GM18505 (cell line): Measurements from ENCODE around the gene CCR2.
"Not testable (repeated sequence)": the region's sequence is repeated elsewhere in the genome, so short reads cannot be mapped to it uniquely, and the experiment has no call there.

ENCODE experiments used
- ATAC-seq: cut with Tn5 transposase; IDR thresholded peaks from one replicate; pipeline ENCODE4 v1.9.1; 2021; ENCODE audit not compliant: unreplicated experiment
- POLR2A ChIP-seq: IDR thresholded peaks from 4 replicates; pipeline ENCODE4 v1.6.1; 2011; ENCODE audit warnings: borderline replicate concordance; ENCODE audit not compliant: insufficient read depth, insufficient read length; ENCODE audit errors: extremely low read depth

CCR2 gene

DNA sequence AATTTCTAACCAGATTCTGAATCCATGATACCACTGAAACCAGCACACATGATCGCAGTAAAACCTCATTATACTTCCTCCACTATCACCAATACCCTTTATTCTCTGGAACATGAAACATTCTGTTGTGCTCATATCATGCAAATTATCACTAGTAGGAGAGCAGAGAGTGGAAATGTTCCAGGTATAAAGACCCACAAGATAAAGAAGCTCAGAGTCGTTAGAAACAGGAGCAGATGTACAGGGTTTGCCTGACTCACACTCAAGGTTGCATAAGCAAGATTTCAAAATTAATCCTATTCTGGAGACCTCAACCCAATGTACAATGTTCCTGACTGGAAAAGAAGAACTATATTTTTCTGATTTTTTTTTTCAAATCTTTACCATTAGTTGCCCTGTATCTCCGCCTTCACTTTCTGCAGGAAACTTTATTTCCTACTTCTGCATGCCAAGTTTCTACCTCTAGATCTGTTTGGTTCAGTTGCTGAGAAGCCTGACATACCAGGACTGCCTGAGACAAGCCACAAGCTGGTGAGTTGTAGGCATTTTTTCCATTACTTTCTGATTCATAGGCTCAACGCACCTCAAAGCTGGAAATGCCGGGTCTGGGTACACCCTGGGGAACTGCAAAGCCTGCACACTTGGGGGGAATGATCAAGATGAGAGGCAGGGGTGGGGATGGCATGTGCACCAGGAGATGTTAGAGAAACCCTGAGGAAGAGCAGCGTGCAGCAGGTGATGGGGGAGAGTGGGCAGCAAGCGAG, at the start of gene CCR2:
TSS of gene CCR2 (plus strand) at position 465 of the 764 bp plus-strand sequence. CDS start 3,417 bp downstream, outside the sequence.
- no peak for ATAC-seq
- TF ChIP-seq POLR2A: no peak

DNA sequence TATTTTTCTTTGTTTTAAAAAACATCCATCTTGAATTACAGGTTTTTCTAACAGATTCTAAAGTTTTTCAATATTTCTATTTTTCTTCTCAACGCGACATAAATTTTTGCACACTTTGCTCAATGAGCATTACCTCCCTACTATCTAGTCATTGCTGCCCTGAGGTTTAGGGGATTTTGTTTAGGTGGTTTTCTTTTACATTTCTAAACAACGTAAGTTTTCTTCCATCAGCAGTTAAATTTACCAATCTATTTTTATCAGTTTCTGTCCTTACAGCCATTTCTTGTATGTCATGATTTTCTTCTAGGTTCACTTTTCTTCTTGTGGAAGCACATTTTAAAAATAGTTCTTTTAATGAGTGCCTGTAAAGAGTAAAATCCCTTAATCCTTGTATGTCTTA, 49.2 kb upstream of the CCR2 start:
- ATAC-seq: no peak
- no peak for TF ChIP-seq POLR2A

DNA sequence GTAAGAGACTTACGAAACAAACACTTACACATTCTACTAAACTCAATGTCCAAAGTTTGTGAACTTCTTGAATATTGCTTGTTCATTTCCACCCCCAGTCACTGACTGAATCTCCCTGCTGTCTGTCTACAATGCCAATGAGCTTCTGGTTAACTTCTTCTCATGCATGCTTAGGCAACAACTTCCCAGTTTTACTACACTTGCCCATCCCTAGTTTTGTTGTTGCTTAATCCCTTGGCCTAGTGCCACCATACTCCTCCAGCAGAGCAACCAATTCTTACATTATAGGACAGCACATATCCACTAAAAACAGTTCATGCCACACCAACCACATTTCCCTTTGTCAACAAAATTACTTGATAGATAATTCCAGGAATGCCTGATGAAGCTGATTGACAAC, 40.9 kb upstream of the CCR2 start:
- ATAC-seq: no peak
- no peak for TF ChIP-seq POLR2A

DNA sequence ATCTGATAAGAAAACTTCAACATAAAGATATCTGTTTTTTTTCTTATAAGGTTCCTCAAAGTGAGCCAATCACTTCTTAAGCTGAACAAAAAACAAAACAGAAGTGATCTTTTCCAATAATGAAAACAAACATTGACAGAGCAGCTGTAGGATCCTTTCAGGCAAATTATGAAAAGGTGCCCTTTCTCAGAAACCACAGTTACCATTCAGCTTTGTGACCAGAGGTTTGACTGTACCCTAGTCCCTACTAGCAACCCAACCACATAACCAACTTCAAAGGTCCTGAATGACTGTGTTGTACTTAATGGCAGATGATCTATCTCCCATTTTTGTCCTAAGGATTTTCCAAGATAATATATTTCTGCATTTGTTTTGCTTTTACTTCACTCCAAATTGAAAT, 39.4 kb upstream of the CCR2 start:
- no peak for TF ChIP-seq POLR2A
- no peak for ATAC-seq

DNA sequence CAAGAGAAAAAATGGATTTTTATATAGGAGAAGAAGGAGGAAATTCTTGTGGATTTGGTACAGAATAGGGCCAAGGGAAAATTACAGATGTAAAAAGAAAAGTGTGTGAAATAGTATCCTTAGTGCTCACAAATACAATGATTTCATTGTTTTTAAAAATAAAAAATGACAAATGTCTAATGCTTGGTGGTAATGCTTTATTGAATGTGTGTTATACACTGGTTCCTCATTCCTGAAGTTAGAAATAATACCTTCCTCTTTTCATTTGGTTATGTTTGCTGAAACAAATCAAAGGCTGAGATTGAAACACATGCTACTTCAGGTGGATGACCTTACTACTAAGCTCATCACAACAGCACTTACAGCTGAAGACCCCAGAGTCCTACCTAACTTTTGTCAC, 37.7 kb upstream of the CCR2 start:
- no peak for ATAC-seq
- no peak for TF ChIP-seq POLR2A

DNA sequence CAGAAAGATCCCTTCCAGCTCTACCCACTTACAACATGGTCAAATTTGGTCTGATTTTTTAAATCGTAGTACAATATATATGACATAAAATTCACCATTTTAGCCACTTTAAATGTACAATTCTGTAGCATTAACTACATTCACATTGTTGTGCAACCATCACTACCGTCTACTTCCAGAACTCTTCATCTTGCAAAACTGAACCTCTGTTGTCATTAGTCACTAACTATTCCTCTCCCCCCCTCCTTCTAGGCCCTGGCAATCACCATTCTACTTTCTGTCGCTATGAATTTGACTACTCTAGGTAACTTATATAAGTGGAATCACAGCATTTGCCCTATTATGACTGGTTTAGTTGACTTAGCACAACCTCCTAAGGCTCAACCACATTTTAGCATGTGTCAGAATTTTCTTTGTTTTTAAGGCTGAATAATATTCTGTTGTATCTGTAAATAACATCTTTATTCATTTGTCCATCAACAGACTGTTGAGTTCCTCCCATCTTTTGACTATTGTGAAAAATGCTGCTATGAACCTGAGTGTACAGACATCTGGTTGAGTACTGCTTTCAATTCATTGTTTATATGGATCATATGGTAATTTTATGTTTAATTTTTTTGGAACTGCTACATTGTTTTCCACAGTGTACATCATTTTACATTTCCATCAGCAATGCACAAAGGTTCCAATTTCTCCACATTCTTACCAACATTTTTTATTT, 35.5 kb upstream of the CCR2 start:
- TF ChIP-seq POLR2A: no peak
- ATAC-seq: no peak

DNA sequence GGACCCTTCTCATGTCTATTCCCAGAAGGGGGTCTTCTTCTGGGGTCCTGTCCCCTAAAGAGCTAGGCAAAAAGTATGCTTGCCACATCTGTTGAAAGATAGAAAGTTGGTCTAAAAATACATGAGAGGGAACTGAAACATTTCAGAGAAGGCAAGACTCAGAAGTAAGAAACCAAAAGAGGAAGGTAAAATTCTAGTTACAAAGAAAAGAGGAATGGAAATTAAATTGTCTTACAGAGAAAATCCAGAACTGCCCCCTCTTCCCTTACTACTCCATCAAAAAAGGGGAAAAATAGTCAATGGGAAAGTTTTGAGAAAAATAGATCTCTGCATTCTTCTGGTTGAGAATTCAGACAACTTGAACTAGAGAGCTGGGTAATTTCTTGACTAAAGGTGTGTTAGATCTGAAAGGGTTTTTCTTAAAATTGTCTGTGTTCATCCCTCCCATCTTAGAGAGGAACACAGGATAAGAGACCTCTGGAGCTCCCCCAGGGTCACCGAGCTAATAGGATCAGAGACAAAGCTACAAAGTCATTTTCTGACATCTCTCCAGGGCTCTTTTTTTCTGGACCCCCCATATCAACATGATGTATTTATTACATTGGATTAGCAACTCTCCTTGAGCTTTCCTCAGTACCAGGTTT, 32.3 kb upstream of the CCR2 start:
- ATAC-seq: no peak
- TF ChIP-seq POLR2A: no peak

DNA sequence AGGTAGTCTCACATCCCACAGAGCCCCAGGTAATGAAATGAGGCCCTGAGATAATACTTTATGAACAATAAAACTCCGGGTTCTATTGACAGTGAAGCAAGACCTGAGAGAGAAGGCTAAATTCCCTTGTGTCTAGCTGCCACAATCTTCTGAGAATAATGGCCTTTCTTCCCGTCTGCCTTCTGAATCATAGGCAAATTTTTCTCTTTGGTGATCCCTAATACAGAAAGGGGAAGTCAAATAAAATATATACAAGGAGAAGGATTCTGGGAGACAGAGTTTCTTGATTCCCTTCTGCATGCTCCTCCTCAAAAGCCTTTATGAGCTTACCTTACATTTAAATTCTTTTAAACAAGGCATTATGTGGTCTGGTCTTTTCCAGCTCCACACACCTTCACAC, 29.9 kb upstream of the CCR2 start:
- ATAC-seq: no peak
- TF ChIP-seq POLR2A: no peak

DNA sequence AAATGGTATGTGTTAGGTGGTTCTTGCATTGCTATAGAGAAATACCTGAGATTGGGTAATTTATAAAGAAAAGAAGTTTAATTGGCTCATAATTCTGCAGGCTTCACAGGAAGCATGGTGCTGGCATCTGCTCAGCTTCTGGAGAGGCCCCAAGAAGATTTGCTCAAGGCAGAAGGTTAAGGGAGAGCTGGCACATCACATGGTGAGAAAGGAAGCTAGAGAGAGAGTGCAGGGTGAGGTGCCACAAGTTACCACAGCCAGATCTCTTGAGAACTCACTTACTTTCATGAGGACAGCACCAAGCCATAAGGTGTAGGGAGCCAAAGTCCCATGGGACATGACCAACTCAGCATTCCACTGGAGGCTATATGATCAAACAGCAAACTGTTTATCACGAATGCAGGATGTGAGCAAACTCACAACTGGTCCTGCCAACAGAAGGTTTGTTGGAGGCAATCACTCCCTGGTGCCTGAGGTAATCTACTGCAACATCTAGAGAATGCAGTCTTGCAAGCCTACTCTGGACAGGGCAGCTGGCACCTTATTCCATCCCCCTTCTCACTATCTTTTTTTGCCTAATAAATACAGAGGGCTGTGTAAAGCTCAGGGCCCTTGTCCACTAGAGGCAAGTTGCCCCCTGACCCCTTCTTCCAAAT, 28.1 kb upstream of the CCR2 start:
- no peak for TF ChIP-seq POLR2A
- ATAC-seq: no peak

DNA sequence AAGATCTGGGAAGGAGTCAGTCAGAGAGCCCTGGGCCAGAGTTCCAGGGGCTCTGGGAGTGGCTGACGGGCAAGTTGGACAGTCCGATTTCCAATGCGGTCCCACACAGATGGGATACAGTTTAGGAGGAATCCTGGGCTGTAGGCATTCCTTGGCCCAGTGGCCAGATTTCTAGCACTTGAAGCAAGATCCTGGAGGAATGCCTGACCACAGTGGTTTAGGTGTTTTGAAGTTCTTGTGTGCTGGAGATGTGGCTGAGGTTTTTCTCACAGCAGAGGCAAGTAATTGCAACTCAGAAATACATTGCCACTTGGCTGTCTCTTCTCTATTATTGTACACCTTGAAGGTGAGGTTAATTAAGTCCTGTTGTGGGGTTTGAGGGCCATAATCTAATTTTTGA, 23.2 kb upstream of the CCR2 start:
- not testable (repeated sequence) for ATAC-seq

DNA sequence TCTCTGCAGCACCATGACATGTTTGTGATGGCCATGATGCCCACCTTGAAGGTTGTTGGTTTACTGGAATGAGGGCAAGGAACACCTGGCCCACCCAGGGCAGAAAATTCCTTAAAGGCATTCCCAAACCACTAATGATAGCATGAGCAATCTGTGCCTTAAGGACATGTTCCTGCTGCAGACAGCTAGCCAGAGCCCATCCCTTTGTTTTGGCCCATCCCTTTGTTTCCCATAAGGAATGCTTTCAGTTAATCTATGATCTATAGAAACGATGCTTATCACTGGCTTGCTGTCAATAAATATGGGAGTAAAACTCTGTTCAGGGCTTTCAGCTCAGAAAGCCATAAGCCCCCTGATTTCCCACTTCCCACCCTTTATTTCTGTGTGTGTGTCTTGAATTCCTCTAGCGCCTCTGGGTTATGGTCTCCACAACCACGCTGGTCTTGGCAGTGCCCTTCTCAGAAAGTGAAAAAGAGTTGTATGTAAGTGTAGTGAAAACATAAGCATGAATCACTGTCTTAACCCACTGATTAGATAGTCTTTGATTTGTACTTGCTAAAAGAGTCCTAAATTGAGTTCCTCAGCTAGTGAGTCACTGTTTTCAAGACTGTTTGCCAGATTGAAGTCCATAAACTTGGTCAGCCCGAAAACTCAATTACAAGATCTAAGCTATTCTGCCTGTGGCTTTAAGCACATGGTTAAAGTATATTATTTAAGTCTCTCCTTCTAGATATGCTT, 19.0 kb upstream of the CCR2 start:
- no peak for ATAC-seq

DNA sequence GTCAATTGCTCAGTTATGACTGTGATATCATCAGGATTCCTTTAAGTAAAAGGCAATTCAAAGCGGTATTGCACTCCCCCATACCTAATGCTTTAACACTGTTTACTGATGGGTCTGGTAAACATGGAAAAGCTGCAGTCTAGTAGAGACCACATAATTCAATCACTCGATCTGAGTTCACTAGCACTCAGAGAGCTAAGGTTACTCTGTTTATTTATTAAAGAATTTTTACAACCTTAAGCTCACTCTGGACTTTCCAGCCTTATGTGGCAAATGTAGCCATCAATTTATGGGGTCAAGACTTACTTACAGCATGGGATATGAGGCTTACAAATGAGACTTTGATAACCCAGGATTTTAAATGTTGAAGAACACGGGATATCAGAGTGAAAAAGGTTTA, 18.4 kb upstream of the CCR2 start:
- no peak for TF ChIP-seq POLR2A

More for the DNA sequence above, 19.0 kb upstream of the CCR2 start:
- TF ChIP-seq POLR2A: no peak

DNA sequence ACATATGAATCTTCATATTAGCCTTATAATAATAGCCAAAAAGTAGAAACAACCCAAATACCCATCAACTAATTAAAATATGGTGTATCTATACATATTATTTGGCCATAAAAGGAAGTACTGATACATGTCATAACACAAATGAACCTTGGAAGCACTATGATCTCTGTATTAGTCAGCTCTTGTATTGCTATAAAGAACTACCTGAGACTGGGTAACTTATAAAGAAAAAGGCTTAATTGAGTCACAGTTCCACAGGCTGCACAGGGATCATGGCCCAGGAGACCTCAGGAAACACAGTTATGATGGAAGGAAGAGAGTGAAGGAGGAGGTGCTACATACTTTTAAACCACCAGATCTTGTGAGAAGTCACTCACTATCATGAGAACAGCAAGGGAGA, 16.0 kb upstream of the CCR2 start:
- ATAC-seq: no peak
- TF ChIP-seq POLR2A: no peak

More for the DNA sequence above, 18.4 kb upstream of the CCR2 start:
- ATAC-seq: no peak
